Loucy (cell line): Measurements from ENCODE around the gene TMA7B.

ENCODE experiments used
- EZH2phosphoT487 ChIP-seq: fragments of 200-600 bp; IDR thresholded peaks from 2 replicates; pipeline ENCODE4 v1.6.1; 2018; ENCODE audit warnings: antibody characterized with exemption, mild to moderate bottlenecking, moderate library complexity, borderline replicate concordance
- TF ChIP-seq, protein P1 (sequence below): fragments of 200-600 bp; sonication (generic); conservative IDR thresholded peaks from 2 replicates; pipeline ENCODE4 v1.5.1; 2014; ENCODE audit warnings: mild to moderate bottlenecking, antibody characterized with exemption, low read length

DNA sequence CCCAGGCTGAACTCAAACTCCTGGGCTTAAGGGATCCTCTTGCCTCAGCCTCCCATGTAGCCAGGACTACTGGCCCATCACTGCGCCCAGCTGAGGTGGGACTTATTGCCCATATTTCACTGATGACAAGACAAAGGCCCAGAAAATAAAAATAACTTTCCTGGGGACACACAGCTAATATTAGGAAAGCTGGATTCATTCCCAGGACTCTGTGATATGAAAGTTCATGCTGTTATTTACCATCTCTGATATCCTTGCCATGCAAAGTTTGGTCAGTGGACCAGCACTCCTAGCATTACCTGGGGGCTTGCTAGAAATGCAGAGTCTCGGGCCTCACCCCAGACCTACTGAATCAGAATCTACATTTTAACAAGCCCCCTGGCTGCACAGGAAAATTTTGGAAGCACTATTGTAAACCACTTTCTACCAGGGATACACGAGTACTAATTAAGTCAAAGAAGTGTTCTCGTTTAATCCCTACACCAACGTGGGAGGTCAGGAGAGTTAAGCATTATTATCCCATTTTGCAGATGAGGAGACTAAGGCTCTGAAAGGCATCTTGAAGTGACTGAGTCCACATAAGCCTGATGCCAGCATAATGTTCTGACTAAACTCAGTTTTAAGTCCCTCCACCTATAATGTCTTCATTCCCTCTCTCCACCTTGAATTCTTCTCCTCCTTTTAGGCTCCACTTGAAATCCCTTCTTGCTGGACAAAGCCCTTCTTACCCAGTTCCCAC lies 32.1 kb downstream of the TMA7B start:
- TF ChIP-seq, protein P1, sequence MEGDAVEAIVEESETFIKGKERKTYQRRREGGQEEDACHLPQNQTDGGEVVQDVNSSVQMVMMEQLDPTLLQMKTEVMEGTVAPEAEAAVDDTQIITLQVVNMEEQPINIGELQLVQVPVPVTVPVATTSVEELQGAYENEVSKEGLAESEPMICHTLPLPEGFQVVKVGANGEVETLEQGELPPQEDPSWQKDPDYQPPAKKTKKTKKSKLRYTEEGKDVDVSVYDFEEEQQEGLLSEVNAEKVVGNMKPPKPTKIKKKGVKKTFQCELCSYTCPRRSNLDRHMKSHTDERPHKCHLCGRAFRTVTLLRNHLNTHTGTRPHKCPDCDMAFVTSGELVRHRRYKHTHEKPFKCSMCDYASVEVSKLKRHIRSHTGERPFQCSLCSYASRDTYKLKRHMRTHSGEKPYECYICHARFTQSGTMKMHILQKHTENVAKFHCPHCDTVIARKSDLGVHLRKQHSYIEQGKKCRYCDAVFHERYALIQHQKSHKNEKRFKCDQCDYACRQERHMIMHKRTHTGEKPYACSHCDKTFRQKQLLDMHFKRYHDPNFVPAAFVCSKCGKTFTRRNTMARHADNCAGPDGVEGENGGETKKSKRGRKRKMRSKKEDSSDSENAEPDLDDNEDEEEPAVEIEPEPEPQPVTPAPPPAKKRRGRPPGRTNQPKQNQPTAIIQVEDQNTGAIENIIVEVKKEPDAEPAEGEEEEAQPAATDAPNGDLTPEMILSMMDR = no peak
- no peak for TF ChIP-seq EZH2phosphoT487
